ENCODE results near the gene SDHB. TPM values are rescaled to one million over a fixed set of nuclear protein-coding genes. Genes with fewer than 3 reads are reported as not detected.

Gene SDHB
- total RNA-seq, 5 donors from 2014 or later (not counting 1 experiment from before 2014, with no cell fraction given): 46.2 to 61.7 (median 57.6) TPM

DNA sequence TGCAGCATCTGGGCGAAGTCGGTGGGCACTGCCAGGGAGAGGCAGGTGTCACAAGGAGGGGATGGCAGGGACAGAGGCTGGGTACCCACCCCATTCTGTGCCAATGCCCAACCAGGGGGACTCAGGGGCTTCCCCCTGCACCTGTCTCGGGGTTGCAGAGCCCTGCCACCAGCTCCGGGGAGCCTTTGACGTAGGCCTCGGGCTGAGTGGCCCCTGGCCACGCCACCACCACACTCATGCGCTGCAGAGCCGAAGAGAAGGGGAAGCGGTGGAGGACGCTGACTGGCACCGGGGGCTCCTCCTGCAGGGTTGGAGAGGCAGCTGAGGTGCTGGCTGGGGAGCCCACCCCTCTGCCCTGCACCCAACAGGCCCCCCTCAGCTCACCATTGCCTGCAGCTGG is 61.7 kb downstream of the SDHB start:
- no peaks in the 10 kb centered on the region for H3K27me3 ChIP-seq (replicated peaks in 1 of 2; ENCODE audit: control insufficient read depth in 2 of 2, extremely low read depth in 1 of 2, insufficient read depth in 2 of 2, low read length in 1 of 2)
- Mint-ChIP-seq H3K36me3 (peaks cover 21% of the 10 kb centered on the region), H3K27ac (no peak overlapping the region), H3K4me3 (no peak overlapping the region), H3K9me3 (no peaks in the 10 kb centered on the region), H3K27me3 (no peaks in the 10 kb centered on the region), H3K4me1 (no peaks in the 10 kb centered on the region)
- DNase-seq: no peak
- CTCF ChIA-PET: no interaction called here
- no peaks in the 10 kb centered on the region for H3K4me1 ChIP-seq (ENCODE audit: control insufficient read depth in 1 of 2, extremely low read depth in 1 of 2, insufficient read depth in 2 of 2, low read length in 2 of 2)
- WGBS (ENCODE audit: insufficient coverage): 95% methylated on average over 4 of the region's 12 CpGs
- H3K4me3 ChIP-seq (ENCODE audit: control insufficient read depth in 1 of 2, extremely low read depth in 1 of 2, low read length in 1 of 2): no peak overlapping the region
- peaks cover 28 to 38% of the 10 kb centered on the region in 2 donors for H3K36me3 ChIP-seq (ENCODE audit: control insufficient read depth in 2 of 2, extremely low read depth in 1 of 2, insufficient read depth in 1 of 2, low read length in 1 of 2)
- H3K27ac ChIP-seq (ENCODE audit: low read length): no peak overlapping the region
- no peaks in the 10 kb centered on the region for H3K9me3 ChIP-seq
- POLR2A ChIA-PET: no interaction called here
- ATAC-seq (replicated peaks in 1 of 4): no peak

DNA sequence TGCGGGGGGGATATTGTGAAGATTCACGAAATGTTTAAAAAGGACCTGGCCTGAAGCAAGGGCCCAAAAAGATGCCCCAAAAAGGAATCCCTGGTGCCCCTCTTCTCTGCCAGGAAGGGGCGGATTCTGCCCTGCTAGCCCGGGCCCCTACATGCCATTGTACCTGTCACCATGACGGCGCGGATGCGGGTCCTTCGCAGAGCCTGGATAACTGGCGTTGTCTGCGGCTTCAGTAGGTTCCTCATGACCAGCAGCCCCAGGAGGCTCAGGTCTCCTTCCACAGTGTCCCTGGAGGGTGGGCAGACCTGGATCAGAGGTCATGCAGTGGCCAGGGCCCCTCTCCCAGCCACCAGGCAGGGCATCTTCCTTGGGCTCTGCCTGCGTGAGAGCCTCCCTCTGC is 62.3 kb downstream of the SDHB start:
- peaks cover 21% of the 10 kb centered on the region for H3K36me3 Mint-ChIP-seq
- 98% methylated on average over 9 of the region's 12 CpGs for WGBS (ENCODE audit: insufficient coverage)
- ATAC-seq (replicated peaks in 1 of 4) (no peak), DNase-seq (no peak)
- H3K27me3 Mint-ChIP-seq: no peaks in the 10 kb centered on the region
- H3K36me3 ChIP-seq (ENCODE audit: control insufficient read depth in 2 of 2, extremely low read depth in 1 of 2, insufficient read depth in 1 of 2, low read length in 1 of 2): peaks cover 29 to 43% of the 10 kb centered on the region in 2 donors
- no peak overlapping the region for H3K27ac ChIP-seq (ENCODE audit: low read length)
- no peaks in the 10 kb centered on the region for H3K4me1 Mint-ChIP-seq
- H3K9me3 ChIP-seq: no peaks in the 10 kb centered on the region
- ChIA-PET CTCF (no interaction called here), POLR2A (no interaction called here)
- no peak overlapping the region for H3K27ac Mint-ChIP-seq
- no peaks in the 10 kb centered on the region for H3K9me3 Mint-ChIP-seq
- H3K4me3 ChIP-seq (ENCODE audit: control insufficient read depth in 1 of 2, extremely low read depth in 1 of 2, low read length in 1 of 2): no peak overlapping the region
- no peaks in the 10 kb centered on the region for H3K27me3 ChIP-seq (replicated peaks in 1 of 2; ENCODE audit: control insufficient read depth in 2 of 2, extremely low read depth in 1 of 2, insufficient read depth in 2 of 2, low read length in 1 of 2)
- H3K4me1 ChIP-seq (ENCODE audit: control insufficient read depth in 1 of 2, extremely low read depth in 1 of 2, insufficient read depth in 2 of 2, low read length in 2 of 2): no peaks in the 10 kb centered on the region
- no peak overlapping the region for H3K4me3 Mint-ChIP-seq

DNA sequence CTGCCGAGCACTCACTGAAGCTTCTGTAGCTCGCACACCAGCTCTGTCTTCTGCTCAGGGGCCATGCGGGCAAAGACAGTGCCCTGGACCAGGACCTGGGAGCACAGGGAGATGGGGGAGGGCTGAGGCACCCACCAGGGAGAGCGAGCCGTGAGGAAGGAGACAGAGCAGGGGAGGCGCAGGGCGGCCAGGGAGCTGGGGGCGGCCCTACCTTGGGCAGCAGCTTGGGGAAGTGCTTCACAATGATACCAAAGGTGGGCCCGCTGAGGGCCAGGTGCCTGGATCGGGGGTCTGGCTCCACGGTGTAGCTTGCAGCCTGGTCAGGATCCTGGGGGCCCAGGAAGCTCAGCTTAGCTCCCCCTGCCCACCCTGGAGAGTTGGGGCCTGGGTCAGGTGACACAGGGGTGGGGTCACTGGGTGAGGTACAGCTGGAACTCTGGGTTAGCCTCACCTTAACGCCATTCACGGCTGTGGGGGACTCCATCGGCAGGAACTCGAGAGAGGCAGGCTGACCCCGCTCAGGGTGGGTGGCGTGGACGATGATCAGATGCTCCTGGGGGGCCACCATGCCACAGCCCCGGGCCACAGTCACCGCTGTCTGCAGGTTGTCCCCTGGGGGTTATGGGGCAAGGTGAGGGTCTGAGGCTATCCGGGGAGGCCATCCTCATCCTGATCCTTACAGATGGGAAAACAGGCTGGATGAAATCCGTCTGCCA is 64.0 kb downstream of the SDHB start:
- H3K27me3 Mint-ChIP-seq: no peaks in the 10 kb centered on the region
- no peak for DNase-seq
- Histone ChIP-seq H3K27me3 (replicated peaks in 1 of 2; ENCODE audit: control insufficient read depth in 2 of 2, extremely low read depth in 1 of 2, insufficient read depth in 2 of 2, low read length in 1 of 2) (no peaks in the 10 kb centered on the region), H3K36me3 (ENCODE audit: control insufficient read depth in 2 of 2, extremely low read depth in 1 of 2, insufficient read depth in 1 of 2, low read length in 1 of 2) (peaks cover 22 to 46% of the 10 kb centered on the region in 2 donors), H3K27ac (ENCODE audit: low read length) (no peak overlapping the region), H3K4me3 (ENCODE audit: control insufficient read depth in 1 of 2, extremely low read depth in 1 of 2, low read length in 1 of 2) (no peak overlapping the region), H3K9me3 (no peaks in the 10 kb centered on the region), H3K4me1 (ENCODE audit: control insufficient read depth in 1 of 2, extremely low read depth in 1 of 2, insufficient read depth in 2 of 2, low read length in 2 of 2) (no peaks in the 10 kb centered on the region)
- H3K36me3 Mint-ChIP-seq: peaks cover 21% of the 10 kb centered on the region
- no peaks in the 10 kb centered on the region for H3K9me3 Mint-ChIP-seq
- 95% methylated on average over 18 of the region's 22 CpGs for WGBS (ENCODE audit: insufficient coverage)
- no peak for ATAC-seq (replicated peaks in 1 of 4)
- H3K27ac Mint-ChIP-seq: no peak overlapping the region
- ChIA-PET POLR2A (no interaction called here), CTCF (no interaction called here)
- no peaks in the 10 kb centered on the region for H3K4me1 Mint-ChIP-seq
- H3K4me3 Mint-ChIP-seq: no peak overlapping the region

DNA sequence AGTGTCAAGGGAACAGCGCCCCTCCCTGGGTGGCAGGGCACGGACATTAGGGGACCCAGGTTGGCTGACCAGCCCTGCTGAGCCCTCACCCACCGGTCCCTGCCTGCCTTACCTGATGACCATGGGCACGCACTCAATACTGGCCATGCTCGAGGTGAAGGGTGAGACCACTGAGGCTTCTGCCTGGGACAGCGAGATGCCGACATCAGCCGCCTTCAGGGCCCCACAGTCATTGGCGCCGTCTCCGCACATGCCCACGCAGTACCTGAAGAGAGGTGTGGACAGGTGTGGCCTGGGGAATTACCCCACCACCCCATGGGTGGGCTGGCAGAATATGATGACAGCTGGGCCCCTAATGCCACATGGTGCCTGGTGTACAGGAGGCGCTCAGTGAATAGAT is 65.6 kb downstream of the SDHB start:
- no peak for DNase-seq
- Histone ChIP-seq H3K36me3 (ENCODE audit: control insufficient read depth in 2 of 2, extremely low read depth in 1 of 2, insufficient read depth in 1 of 2, low read length in 1 of 2) (peaks cover 22 to 45% of the 10 kb centered on the region in 2 donors), H3K27me3 (replicated peaks in 1 of 2; ENCODE audit: control insufficient read depth in 2 of 2, extremely low read depth in 1 of 2, insufficient read depth in 2 of 2, low read length in 1 of 2) (peaks cover 0 to 10% of the 10 kb centered on the region in 2 experiments), H3K4me3 (ENCODE audit: control insufficient read depth in 1 of 2, extremely low read depth in 1 of 2, low read length in 1 of 2) (no peak overlapping the region), H3K27ac (ENCODE audit: low read length) (no peak overlapping the region), H3K9me3 (no peaks in the 10 kb centered on the region), H3K4me1 (ENCODE audit: control insufficient read depth in 1 of 2, extremely low read depth in 1 of 2, insufficient read depth in 2 of 2, low read length in 2 of 2) (no peaks in the 10 kb centered on the region)
- Mint-ChIP-seq H3K36me3 (peaks cover 21% of the 10 kb centered on the region), H3K4me3 (no peak overlapping the region), H3K27me3 (peaks cover 3 to 4% of the 10 kb centered on the region in 2 donors), H3K27ac (no peak overlapping the region), H3K9me3 (no peaks in the 10 kb centered on the region), H3K4me1 (peaks cover 0 to 3% (median 0%) of the 10 kb centered on the region in 3 donors)
- WGBS (ENCODE audit: insufficient coverage): 95% methylated on average over 5 of the region's 13 CpGs
- no peak for ATAC-seq (replicated peaks in 1 of 4)
- POLR2A ChIA-PET: no interaction called here
- CTCF ChIA-PET: no interaction called here

DNA sequence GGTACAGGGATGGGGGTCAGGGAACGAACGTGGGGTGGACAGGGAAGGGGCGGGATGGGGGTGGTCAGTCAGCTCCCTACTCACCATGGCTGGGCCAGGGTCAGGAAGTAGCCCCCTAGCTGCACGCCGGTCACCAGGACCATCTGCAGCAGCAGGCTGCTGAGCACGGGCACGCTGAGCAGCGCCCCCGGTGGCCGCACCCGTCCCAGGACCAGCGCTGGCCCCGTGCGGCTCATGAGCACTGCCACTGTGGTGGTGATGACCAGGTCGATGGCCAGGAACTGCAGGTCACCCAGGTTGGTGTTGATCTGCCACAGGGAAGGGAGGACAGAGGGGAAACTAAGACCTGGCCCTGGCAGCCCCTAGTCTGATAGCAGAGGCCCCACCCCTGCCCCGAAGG is 66.9 kb downstream of the SDHB start:
- H3K9me3 ChIP-seq: no peaks in the 10 kb centered on the region
- DNase-seq (no peak), ATAC-seq (replicated peaks in 1 of 4) (no peak)
- WGBS (ENCODE audit: insufficient coverage): 88% methylated on average over 15 of the region's 16 CpGs
- Mint-ChIP-seq H3K27me3 (peaks cover 8 to 12% of the 10 kb centered on the region in 2 donors), H3K4me3 (no peak overlapping the region), H3K36me3 (peaks cover 21% of the 10 kb centered on the region), H3K9me3 (no peaks in the 10 kb centered on the region), H3K4me1 (peaks cover 0 to 5% (median 0%) of the 10 kb centered on the region in 3 donors), H3K27ac (no peak overlapping the region)
- CTCF ChIA-PET: no interaction called here
- H3K27me3 ChIP-seq (replicated peaks in 1 of 2; ENCODE audit: control insufficient read depth in 2 of 2, extremely low read depth in 1 of 2, insufficient read depth in 2 of 2, low read length in 1 of 2): peaks cover 0 to 21% of the 10 kb centered on the region in 2 experiments
- POLR2A ChIA-PET: no interaction called here
- peaks cover 22 to 41% of the 10 kb centered on the region in 2 donors for H3K36me3 ChIP-seq (ENCODE audit: control insufficient read depth in 2 of 2, extremely low read depth in 1 of 2, insufficient read depth in 1 of 2, low read length in 1 of 2)
- no peak overlapping the region for H3K4me3 ChIP-seq (ENCODE audit: control insufficient read depth in 1 of 2, extremely low read depth in 1 of 2, low read length in 1 of 2)
- H3K4me1 ChIP-seq (ENCODE audit: control insufficient read depth in 1 of 2, extremely low read depth in 1 of 2, insufficient read depth in 2 of 2, low read length in 2 of 2): no peaks in the 10 kb centered on the region
- H3K27ac ChIP-seq (ENCODE audit: low read length): no peak overlapping the region

DNA sequence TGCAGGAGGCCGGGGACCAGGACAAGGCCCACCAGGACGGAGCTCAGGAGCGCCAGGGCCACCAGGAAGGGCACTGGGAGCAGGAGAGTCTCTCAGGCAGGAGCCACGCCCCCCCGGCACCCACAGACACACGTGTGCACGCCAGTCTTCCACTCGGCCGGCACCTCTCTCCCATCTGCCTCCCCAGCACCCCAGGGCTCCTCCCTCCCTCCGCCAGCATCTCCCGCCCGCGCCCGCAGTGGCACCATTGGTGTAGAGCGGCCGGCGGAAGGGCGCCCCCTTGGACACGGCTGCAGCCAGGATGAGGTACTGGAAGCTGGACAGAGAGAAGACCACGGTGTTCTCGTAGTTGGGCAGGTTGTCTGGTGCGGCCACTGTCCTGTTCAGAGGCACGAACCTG is 67.3 kb downstream of the SDHB start:
- ChIA-PET POLR2A (no interaction called here), CTCF (no interaction called here)
- H3K27ac Mint-ChIP-seq: no peak overlapping the region
- peaks cover 21% of the 10 kb centered on the region for H3K36me3 Mint-ChIP-seq
- Histone ChIP-seq H3K36me3 (ENCODE audit: control insufficient read depth in 2 of 2, extremely low read depth in 1 of 2, insufficient read depth in 1 of 2, low read length in 1 of 2) (peaks cover 22 to 38% of the 10 kb centered on the region in 2 donors), H3K4me1 (ENCODE audit: control insufficient read depth in 1 of 2, extremely low read depth in 1 of 2, insufficient read depth in 2 of 2, low read length in 2 of 2) (no peaks in the 10 kb centered on the region), H3K27ac (ENCODE audit: low read length) (no peak overlapping the region), H3K4me3 (ENCODE audit: control insufficient read depth in 1 of 2, extremely low read depth in 1 of 2, low read length in 1 of 2) (no peak overlapping the region), H3K9me3 (no peaks in the 10 kb centered on the region), H3K27me3 (replicated peaks in 1 of 2; ENCODE audit: control insufficient read depth in 2 of 2, extremely low read depth in 1 of 2, insufficient read depth in 2 of 2, low read length in 1 of 2) (peaks cover 0 to 25% of the 10 kb centered on the region in 2 experiments)
- ATAC-seq (replicated peaks in 1 of 4): no peak
- peaks cover under 1 to 6% (median under 1%) of the 10 kb centered on the region in 3 donors for H3K4me1 Mint-ChIP-seq
- DNase-seq: no peak
- peaks cover 9 to 12% of the 10 kb centered on the region in 2 donors for H3K27me3 Mint-ChIP-seq
- no peaks in the 10 kb centered on the region for H3K9me3 Mint-ChIP-seq
- H3K4me3 Mint-ChIP-seq: no peak overlapping the region
- 88% methylated on average over 21 of the region's 23 CpGs for WGBS (ENCODE audit: insufficient coverage)

Data from T-cell (primary cell).